HuH-7.5 (cell line): ENCODE data around the gene MGMT.

Experiments
- DNase-seq: peaks from one replicate; pipeline ENCODE4 v3.0.0; 2011; ENCODE audit warnings: low spot score

MGMT gene

GRCh38 chr10:129495256-129495655, 28.2 kb downstream of the MGMT start:
- no peak for DNase-seq

DNA sequence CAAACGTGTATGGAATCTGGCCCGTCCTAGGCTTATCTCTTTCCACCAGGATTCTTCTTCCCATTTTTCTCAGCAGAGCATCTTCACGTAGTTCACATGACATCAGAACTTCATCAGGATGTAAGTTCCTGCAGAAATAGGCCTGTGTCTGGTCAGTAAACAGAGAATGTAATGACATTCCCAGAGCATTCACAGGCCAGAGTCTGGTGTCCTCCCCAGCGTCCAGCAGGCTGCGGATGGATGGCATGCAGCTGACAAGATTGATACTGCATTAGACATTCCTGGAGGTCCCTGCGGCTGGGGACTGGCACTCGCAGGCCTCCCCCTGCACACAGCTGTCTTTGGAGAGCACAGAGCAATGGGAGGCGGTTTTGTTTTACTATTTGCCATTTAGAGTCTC, 28.7 kb downstream of the MGMT start:
- no peak for DNase-seq

DNA sequence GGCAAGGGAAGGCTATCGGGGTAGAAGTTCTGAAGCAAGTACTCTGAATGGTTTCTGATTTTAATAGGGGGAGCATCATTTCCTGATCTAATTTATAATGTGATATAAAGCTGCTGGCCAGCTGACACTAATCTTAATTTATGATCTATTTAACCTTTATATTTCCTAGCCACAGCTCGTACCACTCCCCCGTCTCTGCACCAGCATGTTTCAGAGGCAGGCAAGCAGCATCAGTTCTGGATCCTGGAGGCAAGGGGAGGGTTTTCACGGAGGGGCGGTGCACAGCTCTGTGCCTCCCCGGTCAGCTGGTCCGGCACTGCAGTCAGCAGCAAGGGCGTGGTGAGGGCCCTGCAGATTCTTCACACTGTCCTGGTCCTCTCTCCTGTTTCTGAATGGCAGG, 30.0 kb downstream of the MGMT start:
- DNase-seq = no peak

- DNase-seq = no peak
These were observed 31.6 kb downstream of the MGMT start for GRCh38 chr10:129498680-129499079.

GRCh38 chr10:129500617-129501339, 33.7 kb downstream of the MGMT start:
- peak; percentile 36 for DNase-seq

GRCh38 chr10:129501652-129502436, 34.8 kb downstream of the MGMT start:
- no peak for DNase-seq

DNA sequence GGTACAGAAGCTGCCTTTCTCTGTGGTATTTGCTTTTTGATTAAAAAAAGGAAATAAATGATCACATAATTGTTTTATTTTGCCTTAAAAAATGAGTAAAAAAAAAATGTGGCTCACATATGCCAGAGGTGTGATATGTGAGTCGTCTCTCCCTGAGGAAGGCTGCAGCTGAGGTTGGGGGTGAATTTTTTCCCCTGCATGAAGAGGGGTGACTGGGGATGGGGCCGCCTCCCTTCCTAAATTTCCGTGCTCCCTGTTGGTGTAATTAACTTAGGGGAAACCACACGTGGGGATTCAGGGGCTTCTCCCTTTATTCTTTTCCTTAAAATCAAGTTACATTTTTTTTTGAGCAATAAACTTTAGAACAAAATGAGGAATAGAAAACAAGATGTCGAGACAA, 35.4 kb downstream of the MGMT start:
- DNase-seq = no peak

DNA sequence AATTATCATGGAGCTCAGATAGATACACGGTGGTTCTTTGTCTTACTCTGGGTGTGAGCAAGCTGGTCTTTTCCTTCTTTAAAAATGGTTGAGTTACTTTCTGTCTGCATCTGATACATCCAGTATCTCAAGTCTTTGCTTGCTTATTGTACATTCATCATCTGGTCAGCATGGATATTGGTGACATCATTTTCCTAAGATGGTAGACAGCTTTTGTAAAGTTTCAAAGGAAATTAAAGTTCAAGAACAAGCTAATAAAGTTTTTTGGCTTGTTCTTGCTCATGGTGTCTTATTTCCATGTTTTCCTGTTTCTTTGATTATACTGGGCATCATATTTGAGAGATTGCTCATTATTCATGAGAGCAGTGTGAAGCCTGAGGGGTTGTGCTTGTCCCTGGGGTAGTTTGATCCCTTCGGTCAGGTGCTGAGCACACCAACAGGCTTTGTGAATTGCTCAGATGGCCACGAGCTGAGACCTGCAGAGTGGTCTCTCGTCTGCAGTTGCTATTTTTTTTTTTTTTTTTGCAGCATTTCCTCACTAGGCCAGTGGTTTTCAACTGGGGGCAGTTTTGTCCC, 38.5 kb downstream of the MGMT start:
- no peak for DNase-seq

- DNase-seq = no peak
These were observed 39.2 kb downstream of the MGMT start for GRCh38 chr10:129506101-129506797.

GRCh38 chr10:129507216-129507889, 40.3 kb downstream of the MGMT start:
- no peak for DNase-seq

- no peak for DNase-seq
These were observed 42.1 kb downstream of the MGMT start for GRCh38 chr10:129509155-129509554.

DNA sequence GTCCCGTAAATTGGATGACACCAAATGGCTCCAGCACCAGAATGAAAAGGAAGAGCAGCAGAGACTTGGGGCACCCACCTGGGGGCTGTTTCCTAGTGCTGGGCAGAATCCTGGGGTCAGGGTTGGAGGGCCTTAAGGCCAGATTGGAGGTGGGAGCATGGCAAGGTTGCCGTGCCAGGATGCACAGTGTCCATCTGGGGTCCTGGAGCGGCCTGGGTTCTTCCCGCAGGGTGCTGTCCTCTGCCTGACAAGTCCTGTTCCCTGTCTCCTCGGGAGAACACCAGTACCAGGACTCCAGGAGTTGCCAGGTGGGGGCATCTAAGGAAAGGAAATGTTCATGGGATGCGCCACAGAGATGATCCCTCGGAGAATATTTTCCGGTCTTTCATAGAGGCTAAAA, 42.8 kb downstream of the MGMT start:
- no peak for DNase-seq

GRCh38 chr10:129511086-129511485, 44.0 kb downstream of the MGMT start:
- DNase-seq = no peak

- DNase-seq = no peak
These were observed 44.7 kb downstream of the MGMT start for GRCh38 chr10:129511758-129512157.

GRCh38 chr10:129513312-129513711, 46.3 kb downstream of the MGMT start:
- no peak for DNase-seq

GRCh38 chr10:129514568-129515451, 47.8 kb downstream of the MGMT start:
- no peak for DNase-seq

GRCh38 chr10:129516846-129517679, 50.0 kb downstream of the MGMT start:
- DNase-seq = no peak

GRCh38 chr10:129517680-129518057, 50.6 kb downstream of the MGMT start:
- DNase-seq = no peak

DNA sequence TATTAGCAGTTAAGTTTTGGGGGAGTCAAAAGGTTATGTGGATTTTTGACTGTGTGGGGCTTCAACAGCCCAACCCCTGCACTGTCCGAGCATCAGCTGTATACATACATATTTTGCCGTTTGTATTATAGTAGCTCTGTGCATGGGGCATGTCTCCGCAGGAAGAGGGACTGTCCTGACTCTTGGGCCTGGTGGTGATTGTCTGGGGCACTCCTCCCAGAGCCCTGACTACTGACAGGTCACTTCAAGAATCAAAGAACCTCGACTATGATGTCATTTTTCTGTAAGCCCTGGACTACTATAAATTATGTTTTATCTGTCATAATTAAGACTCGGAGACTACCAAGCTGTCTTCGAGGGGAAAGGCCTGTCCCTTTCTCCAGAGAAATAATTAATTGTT, 51.8 kb downstream of the MGMT start:
- no peak for DNase-seq

- no peak for DNase-seq
These were observed 53.5 kb downstream of the MGMT start for GRCh38 chr10:129520440-129521080.
